NB4 (cell line): ENCODE measurements around the gene TXLNG.

Experiments used
- MYC ChIP-seq: IDR thresholded peaks from 2 replicates; pipeline ENCODE4 v1.6.1; 2011; ENCODE audit warnings: low read depth, low read length
- POLR2A ChIP-seq: IDR thresholded peaks from 2 replicates; pipeline ENCODE4 v1.6.1; 2011; ENCODE audit warnings: mild to moderate bottlenecking; ENCODE audit not compliant: insufficient read length; ENCODE audit errors: extremely low read depth
- TF ChIP-seq, protein P1 (sequence below): IDR thresholded peaks from one replicate; pipeline ENCODE4 v1.5.1; 2012; ENCODE audit warnings: low read depth, low read length
- TF ChIP-seq, protein P2 (sequence below): IDR thresholded peaks from 2 replicates; pipeline ENCODE4 v1.6.1; 2011; ENCODE audit warnings: low read depth, low read length

DNA sequence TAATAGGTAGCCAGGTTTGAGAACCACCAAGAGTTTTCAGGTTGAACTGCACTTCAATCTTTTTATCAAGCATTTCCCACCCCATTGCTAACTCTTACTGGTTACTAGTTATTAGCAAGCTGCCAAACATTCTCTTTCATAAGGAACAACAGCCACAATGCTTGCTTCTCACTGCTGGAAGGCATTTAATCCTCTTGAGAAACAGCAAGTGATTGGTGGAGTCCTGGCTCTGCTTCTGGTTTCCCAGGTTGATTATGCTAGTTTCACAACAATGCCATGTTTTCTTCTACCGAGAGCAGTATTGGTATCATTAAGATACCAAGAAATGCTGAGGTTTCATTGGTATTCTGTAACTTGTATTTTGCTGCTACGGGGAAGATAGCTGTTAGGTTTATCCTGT lies 32.2 kb upstream of the TXLNG start:
- TF ChIP-seq, protein P1, sequence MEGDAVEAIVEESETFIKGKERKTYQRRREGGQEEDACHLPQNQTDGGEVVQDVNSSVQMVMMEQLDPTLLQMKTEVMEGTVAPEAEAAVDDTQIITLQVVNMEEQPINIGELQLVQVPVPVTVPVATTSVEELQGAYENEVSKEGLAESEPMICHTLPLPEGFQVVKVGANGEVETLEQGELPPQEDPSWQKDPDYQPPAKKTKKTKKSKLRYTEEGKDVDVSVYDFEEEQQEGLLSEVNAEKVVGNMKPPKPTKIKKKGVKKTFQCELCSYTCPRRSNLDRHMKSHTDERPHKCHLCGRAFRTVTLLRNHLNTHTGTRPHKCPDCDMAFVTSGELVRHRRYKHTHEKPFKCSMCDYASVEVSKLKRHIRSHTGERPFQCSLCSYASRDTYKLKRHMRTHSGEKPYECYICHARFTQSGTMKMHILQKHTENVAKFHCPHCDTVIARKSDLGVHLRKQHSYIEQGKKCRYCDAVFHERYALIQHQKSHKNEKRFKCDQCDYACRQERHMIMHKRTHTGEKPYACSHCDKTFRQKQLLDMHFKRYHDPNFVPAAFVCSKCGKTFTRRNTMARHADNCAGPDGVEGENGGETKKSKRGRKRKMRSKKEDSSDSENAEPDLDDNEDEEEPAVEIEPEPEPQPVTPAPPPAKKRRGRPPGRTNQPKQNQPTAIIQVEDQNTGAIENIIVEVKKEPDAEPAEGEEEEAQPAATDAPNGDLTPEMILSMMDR = no peak
- TF ChIP-seq POLR2A (no peak), MYC (no peak)
- TF ChIP-seq, protein P2, sequence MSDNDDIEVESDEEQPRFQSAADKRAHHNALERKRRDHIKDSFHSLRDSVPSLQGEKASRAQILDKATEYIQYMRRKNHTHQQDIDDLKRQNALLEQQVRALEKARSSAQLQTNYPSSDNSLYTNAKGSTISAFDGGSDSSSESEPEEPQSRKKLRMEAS = no peak
